OCI-LY7 (cell line): Measurements from ENCODE around the gene DDX10. TPM values are rescaled to one million over a fixed set of nuclear protein-coding genes. Genes with fewer than 3 reads are reported as not detected.

Source experiments
- BruUV-seq: library from RNA; stranded (reverse); fragments of 400-500 nt; replicated peaks from 2 replicates; lab custom pipeline; 2021; lab: Mats Ljungman, UMichigan
- CTCF ChIA-PET: fragments of 300-600 bp; sonication (Branson Sonifier 250); formaldehyde crosslinking; loops from one replicate; lab custom pipeline; 2022; ENCODE audit warnings: antibody characterized with exemption; ENCODE audit not compliant: unreplicated experiment; lab: Charles Lee
- POLR2A ChIA-PET: fragments of 300-600 bp; sonication (Branson Sonifier 250); formaldehyde crosslinking; loops from one replicate; lab custom pipeline; 2022; ENCODE audit warnings: antibody characterized with exemption; lab: Charles Lee
- DNase-seq: peaks from one replicate; pipeline ENCODE4 v3.0.0-alpha.2; 2015; ENCODE audit warnings: low spot score
- H2AFZ ChIP-seq: fragments of 200-600 bp; sonication (generic), shearing (Covaris generic); 2 replicates; pipeline ENCODE4 v1.6.1; 2014; ENCODE audit warnings: mild to moderate bottlenecking, antibody characterized with exemption, low read length, moderate library complexity
- H3K27ac ChIP-seq: fragments of 200-600 bp; sonication (generic); 2 replicates; pipeline ENCODE4 v1.5.1; 2014; ENCODE audit warnings: mixed run types, low read depth, mild to moderate bottlenecking, moderate library complexity, low read length, inconsistent platforms; ENCODE audit not compliant: poor library complexity, severe bottlenecking
- H3K36me3 ChIP-seq: fragments of 200-600 bp; sonication (generic); 2 replicates; pipeline ENCODE4 v1.6.1; 2014; ENCODE audit warnings: mild to moderate bottlenecking, antibody characterized with exemption, low read length, moderate library complexity, mixed read lengths; ENCODE audit not compliant: insufficient read depth
- H3K4me1 ChIP-seq: fragments of 200-600 bp; sonication (generic); 2 replicates; pipeline ENCODE4 v1.5.1; 2014; ENCODE audit warnings: mild to moderate bottlenecking, low read length; ENCODE audit not compliant: insufficient read depth, poor library complexity, severe bottlenecking
- H3K4me2 ChIP-seq: fragments of 200-600 bp; sonication (generic); 2 replicates; pipeline ENCODE4 v1.6.1; 2014; ENCODE audit warnings: mild to moderate bottlenecking, low read length
- H3K4me3 ChIP-seq: fragments of 200-600 bp; sonication (generic); 2 replicates; pipeline ENCODE4 v1.5.1; 2014; ENCODE audit warnings: mild to moderate bottlenecking, low read depth, low read length; ENCODE audit not compliant: poor library complexity, severe bottlenecking
- H3K79me2 ChIP-seq: fragments of 200-600 bp; sonication (generic); 2 replicates; pipeline ENCODE4 v1.6.1; 2016; ENCODE audit warnings: low read depth, mild to moderate bottlenecking, low read length, moderate library complexity, mixed read lengths; ENCODE audit not compliant: insufficient read depth
- H3K9me2 ChIP-seq: fragments of 200-600 bp; sonication (generic); 2 replicates; pipeline ENCODE4 v1.6.1; 2016; ENCODE audit warnings: mild to moderate bottlenecking, low read length, mixed read lengths; ENCODE audit not compliant: insufficient read depth
- H3K9me3 ChIP-seq: fragments of 200-600 bp; sonication (generic); 2 replicates; pipeline ENCODE4 v1.6.1; 2014; ENCODE audit warnings: mild to moderate bottlenecking, mixed run types, low read length, mixed read lengths
- H4K20me1 ChIP-seq: fragments of 200-600 bp; sonication (generic); 2 replicates; pipeline ENCODE4 v1.6.1; 2014; ENCODE audit warnings: mild to moderate bottlenecking, antibody characterized with exemption, low read length, moderate library complexity, mixed read lengths; ENCODE audit not compliant: insufficient read depth
- EZH2phosphoT487 ChIP-seq: fragments of 200-600 bp; sonication (generic); IDR thresholded peaks from 2 replicates; pipeline ENCODE4 v1.6.1; 2018; ENCODE audit warnings: low read depth, borderline replicate concordance, mild to moderate bottlenecking, mixed run types, antibody characterized with exemption, low read length, moderate library complexity, mixed read lengths
- intact Hi-C: fragments of 100-400 bp; cut with micrococcal nuclease; formaldehyde crosslinking; loops from one replicate; pipeline ENCODE4 v1.10.0; 2022; ENCODE audit not compliant: unreplicated experiment
- total RNA-seq, 2 experiments: library from RNA; depleted of rRNA in 1 of 2; stranded (reverse); fragments of >200 nt in 1 of 2; shearing (Covaris generic) in 1 of 2; gene quantifications; 2 replicates each; pipeline ENCODE4 v1.2.3, GENCODE V29; 2014 to 2022
- TF ChIP-seq, protein P1 (sequence below): fragments of 200-600 bp; sonication (generic); conservative IDR thresholded peaks from 2 replicates; pipeline ENCODE4 v1.5.1; 2014; ENCODE audit warnings: mild to moderate bottlenecking, antibody characterized with exemption, low read length, moderate library complexity, mixed read lengths

The DDX10 gene
- total RNA-seq, 2 experiments from 2014 or later = 46.5 to 48.7 TPM

GRCh38 chr11:108859510-108859909 is 194.6 kb downstream of the DDX10 start:
- Histone ChIP-seq H3K9me2 (no peaks in the 10 kb centered on the region), H3K27ac (no peak overlapping the region), H3K36me3 (peaks cover 4% of the 10 kb centered on the region; the same call in 1 of the 2 replicates), H3K4me1 (peaks cover 5% of the 10 kb centered on the region), H3K9me3 (no peaks in the 10 kb centered on the region), H3K4me2 (no peak overlapping the region), H3K79me2 (peaks cover 7% of the 10 kb centered on the region; the same call in 1 of the 2 replicates), H2AFZ (no peak overlapping the region), H3K4me3 (no peak overlapping the region), H4K20me1 (no peaks in the 10 kb centered on the region)
- ChIA-PET CTCF (no interaction called here), POLR2A (interaction anchor here (0.6 kb wide), 1 partner anchor 73 kb away, joined by 3 read pairs; no protein-coding TSS in a partner anchor)
- no peak for DNase-seq
- intact Hi-C loops = no loop called here
- TF ChIP-seq, protein P1, sequence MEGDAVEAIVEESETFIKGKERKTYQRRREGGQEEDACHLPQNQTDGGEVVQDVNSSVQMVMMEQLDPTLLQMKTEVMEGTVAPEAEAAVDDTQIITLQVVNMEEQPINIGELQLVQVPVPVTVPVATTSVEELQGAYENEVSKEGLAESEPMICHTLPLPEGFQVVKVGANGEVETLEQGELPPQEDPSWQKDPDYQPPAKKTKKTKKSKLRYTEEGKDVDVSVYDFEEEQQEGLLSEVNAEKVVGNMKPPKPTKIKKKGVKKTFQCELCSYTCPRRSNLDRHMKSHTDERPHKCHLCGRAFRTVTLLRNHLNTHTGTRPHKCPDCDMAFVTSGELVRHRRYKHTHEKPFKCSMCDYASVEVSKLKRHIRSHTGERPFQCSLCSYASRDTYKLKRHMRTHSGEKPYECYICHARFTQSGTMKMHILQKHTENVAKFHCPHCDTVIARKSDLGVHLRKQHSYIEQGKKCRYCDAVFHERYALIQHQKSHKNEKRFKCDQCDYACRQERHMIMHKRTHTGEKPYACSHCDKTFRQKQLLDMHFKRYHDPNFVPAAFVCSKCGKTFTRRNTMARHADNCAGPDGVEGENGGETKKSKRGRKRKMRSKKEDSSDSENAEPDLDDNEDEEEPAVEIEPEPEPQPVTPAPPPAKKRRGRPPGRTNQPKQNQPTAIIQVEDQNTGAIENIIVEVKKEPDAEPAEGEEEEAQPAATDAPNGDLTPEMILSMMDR = no peak
- no peak for TF ChIP-seq EZH2phosphoT487
- no TSS peak for BruUV-seq

DNA sequence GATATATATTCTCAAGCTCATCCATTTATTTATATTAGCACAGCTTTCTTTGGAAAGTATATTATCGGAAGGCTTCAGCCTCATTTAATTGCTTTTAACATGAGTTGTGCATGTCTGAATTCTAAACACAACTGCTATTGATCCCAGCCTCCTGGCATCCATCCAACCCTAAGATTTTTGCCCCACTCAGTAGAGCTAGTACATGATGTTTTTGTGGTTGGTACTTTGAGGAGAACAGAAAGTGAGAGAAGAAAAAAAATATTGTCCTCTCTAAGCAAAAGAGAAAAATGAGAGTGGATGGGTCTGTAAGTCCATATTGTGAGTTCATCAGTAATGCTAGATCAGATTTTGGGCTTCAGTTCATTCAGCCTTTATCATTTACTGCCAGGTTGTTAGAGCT is 198.7 kb downstream of the DDX10 start:
- no peaks in the 10 kb centered on the region for H3K4me1 ChIP-seq
- no peak for DNase-seq
- ChIA-PET CTCF (no interaction called here), POLR2A (interaction anchor here (0.6 to 1.8 kb wide), 4 partner anchors 10 to 1293 kb away, joined by 3 to 7 read pairs (median 3); no protein-coding TSS in a partner anchor)
- no peak overlapping the region for H3K4me2 ChIP-seq
- no peaks in the 10 kb centered on the region for H4K20me1 ChIP-seq
- no TSS peak for BruUV-seq
- H3K79me2 ChIP-seq = no peaks in the 10 kb centered on the region
- H3K9me2 ChIP-seq = no peaks in the 10 kb centered on the region
- no peak overlapping the region for H2AFZ ChIP-seq
- no peaks in the 10 kb centered on the region for H3K36me3 ChIP-seq
- no peak overlapping the region for H3K4me3 ChIP-seq
- H3K27ac ChIP-seq = no peak overlapping the region
- TF ChIP-seq, protein P1 = no peak
- TF ChIP-seq EZH2phosphoT487 = no peak
- H3K9me3 ChIP-seq = no peaks in the 10 kb centered on the region
- intact Hi-C loops = no loop called here

DNA sequence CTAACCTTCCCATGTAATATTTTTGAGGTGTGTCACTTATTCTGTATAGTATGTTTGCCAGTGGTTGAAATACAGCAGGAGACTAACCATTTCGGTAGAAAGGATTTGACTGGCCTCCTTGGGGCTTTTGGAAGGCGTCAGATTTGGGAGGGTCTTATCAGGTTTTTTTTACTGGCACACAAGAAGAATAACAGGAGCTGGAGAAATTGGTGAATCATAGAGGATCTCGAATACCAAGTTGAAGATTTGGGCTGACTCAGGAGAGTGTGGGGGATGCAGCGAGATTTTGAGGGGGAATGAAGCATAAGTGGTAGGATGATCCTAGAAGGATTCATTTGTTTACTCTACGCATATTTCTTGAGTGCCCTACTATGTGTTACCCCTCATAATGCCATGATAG is 200.5 kb downstream of the DDX10 start:
- no peak for DNase-seq
- no peak overlapping the region for H3K4me3 ChIP-seq
- no peaks in the 10 kb centered on the region for H3K4me1 ChIP-seq
- no peaks in the 10 kb centered on the region for H3K36me3 ChIP-seq
- H3K27ac ChIP-seq = no peak overlapping the region
- H3K79me2 ChIP-seq = no peaks in the 10 kb centered on the region
- no peak overlapping the region for H2AFZ ChIP-seq
- no peak overlapping the region for H3K4me2 ChIP-seq
- BruUV-seq = no TSS peak
- no peaks in the 10 kb centered on the region for H3K9me2 ChIP-seq
- no peaks in the 10 kb centered on the region for H3K9me3 ChIP-seq
- TF ChIP-seq EZH2phosphoT487 = no peak
- TF ChIP-seq, protein P1 = no peak
- intact Hi-C loops = no loop called here
- H4K20me1 ChIP-seq = no peaks in the 10 kb centered on the region
- ChIA-PET POLR2A (interaction anchor here (0.6 kb wide), 1 partner anchor 335 kb away, joined by 3 read pairs; no protein-coding TSS in a partner anchor), CTCF (no interaction called here)
